Breast epithelium (tissue), 4 donors: ENCODE results near the gene RPL12. TPM values are rescaled to one million over a fixed set of nuclear protein-coding genes. Genes with fewer than 3 reads are reported as not detected.

Experiments used
- DNase-seq, 2 donors: peaks; one replicate each; pipeline ENCODE4 v3.0.0-alpha.2; 2019; ENCODE audit warnings: low spot score in 2 of 2
- H3K27ac ChIP-seq, 2 donors: fragments of 200-600 bp; sonication (generic) in 1 of 2; one replicate each; pipeline ENCODE4 v1.5.1; 2016 to 2019; ENCODE audit warnings: mild to moderate bottlenecking in 1 of 2
- H3K27me3 ChIP-seq, 2 donors: fragments of 200-600 bp; sonication (generic) in 1 of 2; one replicate each; pipeline versions ENCODE4 v1.5.1 to v1.6.0; 2017 to 2019; ENCODE audit warnings: control low read depth in 1 of 2, mild to moderate bottlenecking in 1 of 2
- H3K36me3 ChIP-seq: fragments of 200-600 bp; one replicate; pipeline ENCODE4 v1.5.1; 2019
- H3K4me1 ChIP-seq, 2 donors: fragments of 200-600 bp; sonication (generic); one replicate each; pipeline ENCODE4 v1.5.1; 2016 to 2019; ENCODE audit warnings: control low read depth in 1 of 2
- H3K4me3 ChIP-seq, 3 donors: fragments of 200-600 bp; sonication (generic); 1 replicate in 2 of 3; 2 replicates in 1 of 3; pipeline ENCODE4 v1.5.1; 2016 to 2019; ENCODE audit warnings: mild to moderate bottlenecking in 3 of 3, moderate library complexity in 2 of 3
- H3K9me3 ChIP-seq, 2 donors: fragments of 200-600 bp; sonication (generic) in 1 of 2; one replicate each; pipeline ENCODE4 v1.5.1; 2016 to 2019; ENCODE audit warnings: control low read depth in 1 of 2
- POLR2A ChIP-seq: fragments of 450-650 bp; IDR thresholded peaks from one replicate; pipeline ENCODE4 v1.6.1; 2016; ENCODE audit warnings: antibody characterized with exemption, mild to moderate bottlenecking, moderate library complexity
- POLR2AphosphoS5 ChIP-seq, 3 donors: sonication (generic); formaldehyde crosslinking; IDR thresholded peaks; one replicate each; pipeline ENCODE4 v1.6.1; 2017; ENCODE audit warnings: antibody characterized with exemption in 3 of 3
- intact Hi-C: fragments of 100-400 bp; cut with DNase I; formaldehyde crosslinking; loops from one replicate; pipeline ENCODE4 v1.15.1; 2023; ENCODE audit warnings: low total_unique reads
- total RNA-seq, 3 donors: library from RNA; depleted of rRNA; stranded (reverse); fragments of >200 nt; gene quantifications; one replicate each; pipeline ENCODE4 v1.1.0, GENCODE V29; 2016
- TF ChIP-seq, protein P1 (sequence below), 3 donors: fragments of 450-650 bp; IDR thresholded peaks; one replicate each; pipeline ENCODE4 v1.5.1; 2016 to 2017; ENCODE audit warnings: antibody characterized with exemption in 3 of 3, mild to moderate bottlenecking in 3 of 3, moderate library complexity in 3 of 3

The RPL12 gene
- total RNA-seq, 3 donors from 2014 or later, result 2,790 to 3,232 (median 3,032) TPM

DNA sequence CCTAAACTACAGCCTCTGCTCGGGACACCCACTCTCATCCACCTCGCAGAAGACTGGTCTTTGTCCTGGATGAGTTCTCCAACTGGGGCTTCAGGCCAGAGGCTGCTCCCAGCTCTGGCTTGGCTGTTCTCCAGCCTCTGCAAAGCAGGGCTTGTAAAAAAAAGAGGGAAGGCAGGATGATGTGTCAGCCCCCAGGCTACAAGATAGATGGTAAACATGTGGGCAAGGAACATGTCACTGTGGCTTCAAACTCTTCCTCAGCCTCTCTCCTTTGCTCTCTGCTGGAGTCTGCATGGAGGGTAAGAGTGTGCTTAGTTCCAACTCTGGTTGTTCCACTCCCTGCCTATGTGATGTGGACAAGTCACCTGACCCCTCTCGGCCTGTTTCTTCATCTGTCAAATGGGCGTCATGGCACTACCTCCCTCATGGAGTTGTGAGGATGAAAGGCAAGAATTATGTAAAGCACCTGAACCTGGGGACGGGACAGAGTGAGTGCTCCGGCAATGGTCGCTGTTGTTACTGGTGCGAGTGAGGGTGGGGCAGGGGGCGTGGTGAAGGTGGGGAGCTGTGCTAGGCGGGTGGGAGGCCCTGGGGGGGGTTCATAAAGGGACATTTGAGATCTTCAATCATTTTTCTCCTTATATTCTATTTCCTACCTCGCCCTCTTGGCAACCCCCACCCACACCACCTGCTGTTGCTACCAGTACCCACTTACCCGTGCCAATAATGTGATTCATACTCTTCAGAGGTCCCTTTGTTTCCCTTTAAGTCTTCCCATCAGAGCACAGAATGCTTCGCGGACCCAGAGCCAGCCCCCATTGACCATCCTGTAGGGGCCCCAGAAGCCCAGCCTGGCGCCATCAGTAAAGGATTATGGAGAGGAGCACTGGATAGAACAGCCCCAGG is 33.8 kb downstream of the RPL12 start:
- Histone ChIP-seq H3K36me3 (no peaks in the 10 kb centered on the region), H3K9me3 (no peaks in the 10 kb centered on the region), H3K27ac (peak overlapping the region; percentile 63), H3K4me3 (peak overlapping the region in 2 of 3 donors; percentile 13 to 39), H3K4me1 (peaks cover 0 to 2% of the 10 kb centered on the region in 2 donors), H3K27me3 (no peaks in the 10 kb centered on the region)
- TF ChIP-seq, protein P1, sequence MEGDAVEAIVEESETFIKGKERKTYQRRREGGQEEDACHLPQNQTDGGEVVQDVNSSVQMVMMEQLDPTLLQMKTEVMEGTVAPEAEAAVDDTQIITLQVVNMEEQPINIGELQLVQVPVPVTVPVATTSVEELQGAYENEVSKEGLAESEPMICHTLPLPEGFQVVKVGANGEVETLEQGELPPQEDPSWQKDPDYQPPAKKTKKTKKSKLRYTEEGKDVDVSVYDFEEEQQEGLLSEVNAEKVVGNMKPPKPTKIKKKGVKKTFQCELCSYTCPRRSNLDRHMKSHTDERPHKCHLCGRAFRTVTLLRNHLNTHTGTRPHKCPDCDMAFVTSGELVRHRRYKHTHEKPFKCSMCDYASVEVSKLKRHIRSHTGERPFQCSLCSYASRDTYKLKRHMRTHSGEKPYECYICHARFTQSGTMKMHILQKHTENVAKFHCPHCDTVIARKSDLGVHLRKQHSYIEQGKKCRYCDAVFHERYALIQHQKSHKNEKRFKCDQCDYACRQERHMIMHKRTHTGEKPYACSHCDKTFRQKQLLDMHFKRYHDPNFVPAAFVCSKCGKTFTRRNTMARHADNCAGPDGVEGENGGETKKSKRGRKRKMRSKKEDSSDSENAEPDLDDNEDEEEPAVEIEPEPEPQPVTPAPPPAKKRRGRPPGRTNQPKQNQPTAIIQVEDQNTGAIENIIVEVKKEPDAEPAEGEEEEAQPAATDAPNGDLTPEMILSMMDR (IDR thresholded peaks at IDR 0.05), result no peak
- no peak for TF ChIP-seq POLR2AphosphoS5 (IDR thresholded peaks at IDR 0.05)
- DNase-seq, result peak in 1 of 2 donors; percentile 54
- intact Hi-C loops, result loop anchor here (10.0 kb wide), 2 partner anchors 193 to 1693 kb away; no protein-coding TSS in a partner anchor

DNA sequence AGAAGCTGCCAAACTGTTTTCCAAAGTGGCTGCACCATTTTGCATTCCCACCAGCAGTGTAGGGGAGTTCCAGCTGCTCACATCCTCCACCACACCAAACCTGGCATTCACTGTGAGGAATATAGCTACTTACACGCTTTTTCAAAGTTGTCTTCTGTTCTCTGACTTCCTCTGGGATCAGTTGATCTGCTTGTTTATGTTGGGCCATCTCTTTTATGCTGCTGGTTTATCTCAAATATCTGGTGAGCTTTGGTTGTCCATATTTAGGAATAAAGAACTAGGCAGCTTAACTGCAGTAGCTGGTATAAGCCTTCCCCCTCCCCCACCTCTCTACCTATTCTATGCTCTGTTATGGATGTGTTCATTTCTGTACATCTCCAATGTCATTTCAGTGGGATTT is 35.5 kb downstream of the RPL12 start:
- TF ChIP-seq, protein P1 (IDR thresholded peaks at IDR 0.05), result no peak
- TF ChIP-seq POLR2AphosphoS5 (IDR thresholded peaks at IDR 0.05) (no peak), POLR2A (no peak)
- H3K4me3 ChIP-seq, result no peak overlapping the region
- no peak for DNase-seq
- H3K27me3 ChIP-seq, result no peaks in the 10 kb centered on the region
- H3K9me3 ChIP-seq, result no peaks in the 10 kb centered on the region
- intact Hi-C loops, result loop anchor here (10.0 kb wide), 2 partner anchors 191 to 1691 kb away; no protein-coding TSS in a partner anchor
- no peaks in the 10 kb centered on the region for H3K4me1 ChIP-seq
- H3K27ac ChIP-seq, result no peak overlapping the region
- H3K36me3 ChIP-seq, result no peaks in the 10 kb centered on the region

DNA sequence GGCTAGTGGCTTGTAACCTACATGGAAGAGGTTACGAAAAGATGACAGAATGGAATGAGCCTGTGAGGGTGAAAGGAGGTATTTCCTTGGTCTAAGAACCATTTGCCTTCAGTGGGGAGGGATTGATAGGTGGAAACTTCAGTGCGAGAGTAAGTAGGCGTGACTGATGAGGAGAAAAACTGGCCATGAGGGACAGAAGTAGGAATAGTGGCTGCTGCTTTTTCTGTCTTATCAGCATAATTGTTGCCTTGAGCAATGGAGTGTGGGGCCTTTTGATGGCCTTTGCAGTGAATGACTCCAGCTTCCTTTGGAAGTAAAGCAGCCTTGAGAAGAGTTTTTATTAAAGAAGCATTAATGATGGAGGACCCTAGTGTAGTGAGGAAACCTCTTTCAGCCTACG is 36.1 kb downstream of the RPL12 start:
- no peak for DNase-seq
- H3K27me3 ChIP-seq, result no peaks in the 10 kb centered on the region
- no peak overlapping the region for H3K27ac ChIP-seq
- H3K4me3 ChIP-seq, result no peak overlapping the region
- H3K9me3 ChIP-seq, result no peaks in the 10 kb centered on the region
- TF ChIP-seq, protein P1 (IDR thresholded peaks at IDR 0.05), result no peak
- TF ChIP-seq POLR2AphosphoS5 (IDR thresholded peaks at IDR 0.05) (no peak), POLR2A (no peak)
- no peaks in the 10 kb centered on the region for H3K36me3 ChIP-seq
- intact Hi-C loops, result loop anchor here (10.0 kb wide), 2 partner anchors 190 to 1690 kb away; no protein-coding TSS in a partner anchor
- H3K4me1 ChIP-seq, result no peaks in the 10 kb centered on the region

DNA sequence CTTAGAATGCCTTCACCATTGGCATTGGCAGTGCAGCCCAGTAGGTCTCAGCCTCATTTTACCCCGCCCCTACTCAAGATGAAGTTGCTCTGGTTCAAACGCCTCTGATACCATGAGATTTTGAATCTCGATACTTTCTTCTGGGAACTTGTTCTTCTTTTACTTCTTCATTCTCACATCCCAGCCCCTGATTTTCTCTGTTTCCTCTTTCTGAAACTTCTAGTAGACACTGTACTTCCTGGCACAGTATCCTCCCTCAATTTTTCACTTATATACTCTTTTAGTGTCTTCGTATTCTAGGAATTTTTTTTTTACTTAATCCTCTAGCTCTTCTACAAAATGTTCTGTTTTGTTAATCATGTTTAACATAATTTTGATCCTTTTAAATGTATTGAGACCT is 40.1 kb downstream of the RPL12 start:
- no peak overlapping the region for H3K27ac ChIP-seq
- intact Hi-C loops, result loop anchor here (5.0 to 10.0 kb wide), 3 partner anchors 186 to 1686 kb away; no protein-coding TSS in a partner anchor

More for the DNA sequence above, 40.1 kb downstream of the RPL12 start:
- no peaks in the 10 kb centered on the region for H3K4me1 ChIP-seq
- TF ChIP-seq POLR2A (no peak), POLR2AphosphoS5 (IDR thresholded peaks at IDR 0.05) (no peak)
- TF ChIP-seq, protein P1 (IDR thresholded peaks at IDR 0.05), result no peak
- no peak overlapping the region for H3K4me3 ChIP-seq
- no peaks in the 10 kb centered on the region for H3K36me3 ChIP-seq
- DNase-seq, result no peak
- no peaks in the 10 kb centered on the region for H3K27me3 ChIP-seq
- H3K9me3 ChIP-seq, result no peaks in the 10 kb centered on the region
